Right lobe of liver (tissue), 4 donors: ENCODE results near the gene CHMP6.

Source experiments
- CTCF ChIP-seq, 4 donors: fragments of 200-600 bp in 3 of 4; fragments of 450-650 bp in 1 of 4; IDR thresholded peaks; one replicate each; pipeline versions ENCODE4 v1.5.1 to v1.8.0; 2016 to 2022; ENCODE audit warnings: antibody characterized with exemption in 4 of 4, mild to moderate bottlenecking in 2 of 4
- POLR2A ChIP-seq: fragments of 450-650 bp; IDR thresholded peaks from one replicate; pipeline ENCODE4 v1.6.1; 2017; ENCODE audit warnings: antibody characterized with exemption, mild to moderate bottlenecking
- donor health status: DM: no; HTN: no; CAD: no.
- donor health status: DM: no; HTN: no; CAD: no.
- donor health status: DM: no; HTN: yes; CAD: no.

- TF ChIP-seq POLR2A (no peak), CTCF (IDR thresholded peaks at IDR 0.05) (no peak)
Measured at GRCh38 chr17:80960797-80961452, 30.7 kb upstream of the CHMP6 start.
